Panc1 (cell line): ENCODE results near the gene MED13L. TPM values are rescaled to one million over a fixed set of nuclear protein-coding genes. Genes with fewer than 3 reads are reported as not detected.

Experiments
- ATAC-seq: fragments of 200-7000 bp; cut with Tn5 transposase; 2 replicates; pipeline ENCODE4 v1.9.1; 2020; ENCODE audit warnings: mild to moderate bottlenecking, moderate library complexity
- BruUV-seq: library from RNA; stranded (reverse); fragments of 400-500 nt; replicated peaks from 2 replicates; lab custom pipeline; 2021; lab: Mats Ljungman, UMichigan
- CTCF ChIA-PET: fragments of 300-600 bp; sonication (Branson Sonifier 250); formaldehyde crosslinking; loops from one replicate; lab custom pipeline; 2022; ENCODE audit warnings: antibody characterized with exemption; lab: Charles Lee
- POLR2A ChIA-PET: fragments of 300-600 bp; sonication (Branson Sonifier 250); formaldehyde crosslinking; loops from one replicate; lab custom pipeline; 2022; ENCODE audit warnings: antibody characterized with exemption; lab: Charles Lee
- DNase-seq: peaks from one replicate; pipeline ENCODE4 v3.0.0-alpha.2; 2010; ENCODE audit warnings: low read depth, low spot score
- H3K27ac ChIP-seq: 2 replicates; pipeline ENCODE4 v1.5.1; 2011; ENCODE audit warnings: mild to moderate bottlenecking, low read length, inconsistent platforms
- H3K27me3 ChIP-seq: fragments of 200-500 bp; sonication (Bioruptor generic); 2 replicates; pipeline ENCODE4 v1.6.0; 2014; ENCODE audit warnings: low read length, inconsistent platforms; ENCODE audit not compliant: control insufficient read depth, insufficient read depth
- H3K36me3 ChIP-seq: fragments of 200-500 bp; sonication (Bioruptor generic); 2 replicates; pipeline ENCODE4 v1.5.1; 2014; ENCODE audit warnings: inconsistent platforms, mild to moderate bottlenecking, low read length, moderate library complexity; ENCODE audit not compliant: control insufficient read depth, insufficient read depth
- H3K4me1 ChIP-seq: 2 replicates; pipeline ENCODE4 v1.5.1; 2011; ENCODE audit warnings: inconsistent platforms, mild to moderate bottlenecking, low read length, moderate library complexity; ENCODE audit not compliant: control insufficient read depth, insufficient read depth
- H3K4me3 ChIP-seq, 2 experiments: 2 replicates each; pipeline ENCODE4 v1.5.1; 2011 to 2012; ENCODE audit warnings: low read depth in 2 of 2, low read length in 2 of 2, mild to moderate bottlenecking in 2 of 2, inconsistent platforms in 1 of 2, moderate library complexity in 1 of 2
- H3K9me3 ChIP-seq: fragments of 200-500 bp; sonication (Bioruptor generic); 2 replicates; pipeline ENCODE4 v1.5.1; 2014; ENCODE audit warnings: low read depth, mild to moderate bottlenecking, inconsistent platforms, low read length, moderate library complexity; ENCODE audit not compliant: control insufficient read depth, insufficient read depth
- CTCF ChIP-seq: fragments of 450-650 bp; IDR thresholded peaks from 2 replicates; pipeline ENCODE4 v1.5.1; 2017; ENCODE audit warnings: mild to moderate bottlenecking
- POLR2AphosphoS5 ChIP-seq: IDR thresholded peaks from 2 replicates; pipeline ENCODE4 v1.6.1; 2012; ENCODE audit warnings: mild to moderate bottlenecking, low read depth, low read length, moderate library complexity
- REST ChIP-seq, 2 experiments: IDR thresholded peaks; 2 replicates each; pipeline ENCODE4 v1.6.1; 2011 to 2012; ENCODE audit warnings: low read depth in 2 of 2, control low read depth in 1 of 2, low read length in 1 of 2, mild to moderate bottlenecking in 1 of 2, moderate library complexity in 1 of 2; ENCODE audit not compliant: insufficient read depth in 1 of 2
- SIN3A ChIP-seq: IDR thresholded peaks from 2 replicates; pipeline ENCODE4 v1.6.1; 2012; ENCODE audit warnings: low read depth, mild to moderate bottlenecking, low read length, moderate library complexity, borderline replicate concordance; ENCODE audit not compliant: insufficient read depth
- TCF7L2 ChIP-seq: IDR thresholded peaks from 2 replicates; pipeline ENCODE4 v1.6.1; 2011; ENCODE audit warnings: mild to moderate bottlenecking, low read depth, low read length, inconsistent platforms
- in situ Hi-C: cut with HindIII; loops from 2 replicates; pipeline ENCODE4 v1.10.0; 2016; ENCODE audit warnings: low sequenced_read_pairs, low pct_unique_long_range_greater_than_20kb
- intact Hi-C: fragments of 100-400 bp; cut with micrococcal nuclease; formaldehyde crosslinking; loops from one replicate; pipeline ENCODE4 v1.10.0; 2022; ENCODE audit not compliant: unreplicated experiment
- total RNA-seq: library from RNA; stranded (reverse); gene quantifications from one replicate; pipeline ENCODE4 v1.2.1, GENCODE V29; 2021; ENCODE audit not compliant: unreplicated experiment

MED13L gene
- total RNA-seq, 1 experiment from 2014 or later, result 170 TPM

GRCh38 chr12:116299064-116299463 is 21.6 kb upstream of the MED13L start:
- ChIA-PET CTCF (no interaction called here), POLR2A (no interaction called here)
- BruUV-seq, result no TSS peak
- in situ Hi-C loops (no loop called here), intact Hi-C loops (no loop called here)
- Histone ChIP-seq H3K36me3 (no peaks in the 10 kb centered on the region), H3K4me3 (no peak overlapping the region), H3K4me1 (peaks cover 9% of the 10 kb centered on the region; the same call in 1 of the 2 replicates), H3K27ac (no peak overlapping the region), H3K27me3 (no peaks in the 10 kb centered on the region), H3K9me3 (no peaks in the 10 kb centered on the region)
- no peak for TF ChIP-seq CTCF
- no peak for DNase-seq
- no peak for ATAC-seq

GRCh38 chr12:116298578-116298977 is 21.1 kb upstream of the MED13L start:
- Histone ChIP-seq H3K27me3 (no peaks in the 10 kb centered on the region), H3K4me3 (no peak overlapping the region), H3K9me3 (no peaks in the 10 kb centered on the region), H3K36me3 (no peaks in the 10 kb centered on the region), H3K4me1 (peaks cover 9% of the 10 kb centered on the region; the same call in 1 of the 2 replicates), H3K27ac (no peak overlapping the region)
- DNase-seq, result no peak
- TF ChIP-seq CTCF, result no peak
- no peak for TF ChIP-seq REST (IDR thresholded peaks at IDR 0.05; ENCODE audit: insufficient read depth in 1 of 2, low read depth in 2 of 2, low read length in 1 of 2)
- TF ChIP-seq POLR2AphosphoS5, result no peak
- TF ChIP-seq TCF7L2, result no peak
- no peak for TF ChIP-seq SIN3A
- ChIA-PET POLR2A (no interaction called here), CTCF (no interaction called here)
- in situ Hi-C loops, result no loop called here
- ATAC-seq, result no peak
- no TSS peak for BruUV-seq
- intact Hi-C loops, result no loop called here
